Mucosa of gallbladder (tissue), 1 donor: ENCODE measurements around the gene FBF1. TPM values are rescaled to one million over a fixed set of nuclear protein-coding genes. Genes with fewer than 3 reads are reported as not detected.
A peak's percentile ranks its signal among the peaks of the same experiment; 100 is the strongest.

Experiments
- DNase-seq: peaks from one replicate; pipeline ENCODE4 v3.0.0-alpha.2; 2020; ENCODE audit warnings: low spot score
- total RNA-seq: library from RNA; stranded (reverse); gene quantifications from one replicate; pipeline ENCODE4 v1.2.1, GENCODE V29; 2021
- donor health status: DM: no; HTN: no; CAD: no.

The FBF1 gene
- total RNA-seq, 1 donor from 2014 or later, result 28.9 TPM

DNA sequence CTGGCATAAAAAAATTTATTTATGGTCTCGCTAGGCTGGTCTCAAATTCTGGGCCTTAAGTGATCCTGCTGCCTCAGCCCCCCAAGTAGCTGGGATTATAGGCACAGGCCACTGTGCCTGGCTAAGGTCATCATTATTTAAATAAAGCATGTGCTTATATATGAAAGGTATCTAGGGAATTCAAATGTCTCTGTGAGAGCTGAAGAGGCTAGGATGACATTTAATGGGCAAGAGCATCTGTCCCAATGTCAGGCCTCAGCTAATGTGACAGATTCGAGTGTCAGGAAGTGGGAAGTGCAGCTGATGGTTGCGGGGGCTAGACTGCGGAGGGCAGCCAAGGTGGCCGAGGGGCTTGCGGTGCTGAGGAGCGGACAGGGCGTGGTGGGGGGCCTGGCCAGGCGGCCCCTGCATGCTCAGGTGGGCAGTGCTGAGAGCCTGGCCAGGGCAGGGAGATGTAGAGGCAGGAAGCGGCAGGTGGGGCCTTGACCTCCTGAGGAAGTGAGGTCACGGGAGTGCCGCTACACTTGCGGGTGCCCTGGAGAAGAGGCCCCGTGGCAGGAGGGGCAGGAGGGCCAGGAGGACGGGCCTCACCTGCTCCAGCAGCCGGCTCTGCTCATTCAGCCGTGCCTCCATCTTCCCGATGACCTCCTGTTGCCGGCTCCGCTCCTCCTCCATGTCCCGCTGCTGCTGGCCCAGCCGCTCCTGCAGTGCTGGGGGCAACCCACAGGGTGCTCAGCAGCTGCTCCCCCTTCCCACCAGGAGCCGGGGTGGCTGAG, 23.5 kb downstream of the FBF1 start:
- no peak for DNase-seq

DNA sequence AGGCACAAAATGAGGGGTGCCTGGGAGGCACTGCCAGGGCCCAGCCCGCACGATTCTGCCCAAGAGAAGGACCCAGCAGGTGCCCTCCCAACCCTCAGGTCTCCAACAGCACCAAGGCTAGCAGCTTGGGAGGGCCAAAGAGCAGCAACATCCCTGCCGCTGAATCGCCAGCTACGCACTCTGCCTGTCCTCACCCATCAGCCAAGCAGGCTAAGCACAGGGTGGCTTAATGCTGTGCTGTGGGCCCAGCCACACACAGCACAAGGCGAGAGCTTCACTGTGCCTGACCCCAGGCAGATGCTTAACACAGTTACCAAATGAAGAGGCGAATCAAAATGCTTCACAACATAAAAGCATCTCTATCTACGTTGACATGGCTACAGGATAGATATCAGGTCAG, 25.6 kb downstream of the FBF1 start:
- no peak for DNase-seq

DNA sequence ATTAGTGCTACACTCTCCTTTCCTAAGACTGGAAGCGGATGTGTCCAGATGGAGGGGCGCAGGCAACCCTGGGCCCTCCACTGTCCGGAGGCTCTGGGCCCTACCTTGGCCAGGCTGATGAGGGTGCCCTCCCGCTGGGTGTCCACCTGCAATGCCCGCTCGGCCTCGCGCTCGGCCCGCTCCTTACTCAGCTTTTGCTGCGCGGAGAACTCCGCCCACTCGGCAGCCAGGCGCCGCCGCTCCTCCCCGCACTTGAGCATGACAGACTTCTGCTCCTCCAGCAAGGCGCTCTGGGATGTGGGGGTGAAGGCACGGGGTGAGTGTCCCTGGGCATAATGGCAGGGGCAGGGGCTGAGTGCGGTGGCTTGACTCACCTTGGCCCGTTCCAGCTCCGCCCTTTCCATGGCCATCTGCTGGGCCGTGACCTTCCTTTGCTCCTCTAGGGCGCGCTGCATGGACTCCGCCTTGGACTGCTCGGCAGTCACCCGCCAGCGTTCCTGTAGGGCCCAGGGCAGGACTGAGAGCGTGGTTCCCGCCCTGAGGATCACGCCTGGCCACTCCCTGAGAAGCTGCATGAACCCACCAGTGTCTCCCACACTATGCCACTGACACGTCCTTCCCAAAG, 26.1 kb downstream of the FBF1 start:
- no peak for DNase-seq

DNA sequence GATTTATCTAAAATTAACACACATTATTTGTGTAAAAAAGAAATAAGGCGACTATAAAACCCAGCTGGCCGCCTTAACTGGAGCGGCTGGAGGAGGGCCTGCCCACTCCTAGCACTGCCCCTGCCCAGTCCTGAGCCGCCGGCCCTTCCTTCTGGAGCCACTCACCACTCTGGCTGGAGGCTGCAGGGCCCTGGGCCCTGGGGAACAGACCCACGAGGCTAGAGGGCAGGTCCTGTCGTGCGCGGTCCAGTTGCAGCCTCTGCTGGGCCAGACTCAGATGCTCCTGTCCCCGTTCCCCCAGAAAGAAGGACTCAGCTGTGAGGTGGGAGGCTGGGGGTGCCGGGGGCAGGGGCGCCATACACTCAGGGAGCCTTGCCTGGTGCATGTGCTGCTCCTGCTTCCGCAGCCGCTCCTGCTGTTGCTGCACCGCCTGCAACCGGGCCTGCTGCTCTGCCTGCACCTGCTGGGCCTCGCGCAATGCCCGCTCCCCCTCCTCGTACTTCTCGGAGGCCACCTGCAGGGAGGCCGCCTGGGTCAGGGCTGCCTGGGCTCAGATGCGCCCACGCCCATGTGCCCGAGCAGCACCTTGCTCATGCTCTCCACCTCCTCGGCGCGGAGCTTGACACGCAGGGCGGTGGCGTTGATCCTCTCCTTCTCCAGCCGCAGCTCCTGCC, 27.2 kb downstream of the FBF1 start:
- DNase-seq, result no peak

DNA sequence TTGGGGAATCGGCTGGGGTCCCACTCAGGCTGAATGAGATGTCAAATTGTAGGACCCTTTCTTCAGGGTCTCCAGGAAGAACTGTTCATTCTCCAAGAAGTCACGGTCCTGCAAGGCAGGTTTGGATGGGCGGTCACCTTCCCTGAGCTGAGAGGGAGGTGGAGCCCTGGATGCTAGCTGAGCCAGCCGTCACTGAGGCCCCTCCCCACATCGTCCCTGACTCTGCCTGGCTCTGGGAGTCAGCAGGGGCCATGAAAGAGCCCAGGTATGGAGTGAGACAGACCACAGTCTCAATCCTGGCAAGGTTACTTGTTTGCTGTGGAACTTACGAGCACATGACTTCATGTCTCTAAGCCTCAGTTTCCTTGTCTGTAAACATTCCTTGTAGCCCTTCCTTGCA, 30.1 kb downstream of the FBF1 start:
- DNase-seq, result no peak

DNA sequence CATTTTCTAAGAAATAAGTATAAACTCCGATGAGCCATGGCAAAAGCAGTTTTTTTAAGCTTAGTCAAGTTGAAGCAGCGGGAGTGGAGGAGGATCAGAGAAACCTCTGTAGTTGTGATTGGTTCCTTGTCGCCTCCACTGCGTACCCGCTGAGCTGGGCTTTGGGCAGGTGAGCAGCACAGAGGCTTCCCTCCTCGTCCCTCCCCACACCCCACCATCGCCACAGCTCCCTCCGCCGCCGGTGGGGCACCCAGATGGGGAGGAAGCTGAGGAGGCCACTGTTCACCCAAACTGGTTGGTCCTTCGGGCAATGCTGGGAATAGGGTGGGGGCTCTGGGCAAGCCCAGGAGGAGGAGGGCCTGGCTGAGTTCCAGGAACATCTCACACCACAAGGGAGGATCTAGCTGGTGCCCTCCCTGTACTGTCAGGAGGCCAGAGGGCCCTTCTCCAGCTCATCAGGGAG, 31.0 kb downstream of the FBF1 start:
- no peak for DNase-seq

DNA sequence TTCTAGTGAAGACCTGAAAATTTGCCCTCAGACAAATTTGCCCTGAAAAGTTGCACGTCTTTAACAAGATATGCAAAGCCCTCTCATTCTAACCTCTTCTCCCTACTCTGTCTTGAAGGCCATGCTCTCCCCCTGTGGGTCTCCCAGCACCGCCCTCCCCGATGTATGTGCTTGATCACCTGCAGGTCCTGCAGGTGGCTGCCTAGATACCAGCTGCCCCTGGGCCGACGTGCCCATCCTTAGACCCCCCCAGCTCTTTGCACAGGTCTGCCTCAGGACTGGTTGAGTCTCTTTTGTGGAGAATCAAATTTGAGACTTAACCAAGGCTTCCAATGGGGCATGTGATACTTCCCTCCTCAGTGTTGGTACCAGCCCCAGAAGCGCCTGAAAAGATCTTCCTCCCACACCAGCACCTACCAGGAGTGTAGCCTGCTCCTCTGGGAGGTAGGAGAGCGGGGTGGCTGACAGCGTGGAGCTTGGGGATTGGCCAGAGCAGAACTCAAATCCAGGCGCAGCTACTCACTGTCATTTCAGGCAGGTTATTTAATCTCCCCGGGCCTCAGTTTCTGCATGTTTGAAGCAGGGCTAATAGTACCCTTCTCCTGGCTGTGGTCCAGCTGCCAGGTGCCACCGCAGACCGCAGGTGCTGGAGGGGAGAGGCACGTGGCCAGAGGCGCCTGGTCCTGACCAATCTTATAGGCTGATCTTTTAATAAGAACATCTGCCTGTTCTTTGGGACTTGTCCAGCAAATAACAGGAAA, 31.6 kb downstream of the FBF1 start:
- no peak for DNase-seq

DNA sequence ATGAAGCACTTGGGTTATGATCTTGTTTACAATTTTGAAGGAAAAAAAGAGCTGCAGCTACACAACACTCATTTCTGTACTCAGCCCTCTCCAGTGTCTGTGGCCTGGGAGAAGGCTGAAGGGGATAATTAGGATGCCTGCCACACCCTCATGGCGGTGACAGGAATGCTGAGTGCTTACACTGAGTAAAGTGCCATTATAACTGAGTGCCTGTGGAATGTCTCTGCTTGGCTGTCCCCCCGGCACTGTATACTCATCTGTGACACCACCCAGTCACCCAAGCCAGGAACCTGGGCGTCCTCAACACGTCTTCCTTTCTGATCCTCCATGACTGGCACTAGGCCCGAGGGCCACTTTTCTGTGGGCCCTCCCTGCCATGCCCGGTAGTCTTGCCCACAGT, 32.6 kb downstream of the FBF1 start:
- no peak for DNase-seq

DNA sequence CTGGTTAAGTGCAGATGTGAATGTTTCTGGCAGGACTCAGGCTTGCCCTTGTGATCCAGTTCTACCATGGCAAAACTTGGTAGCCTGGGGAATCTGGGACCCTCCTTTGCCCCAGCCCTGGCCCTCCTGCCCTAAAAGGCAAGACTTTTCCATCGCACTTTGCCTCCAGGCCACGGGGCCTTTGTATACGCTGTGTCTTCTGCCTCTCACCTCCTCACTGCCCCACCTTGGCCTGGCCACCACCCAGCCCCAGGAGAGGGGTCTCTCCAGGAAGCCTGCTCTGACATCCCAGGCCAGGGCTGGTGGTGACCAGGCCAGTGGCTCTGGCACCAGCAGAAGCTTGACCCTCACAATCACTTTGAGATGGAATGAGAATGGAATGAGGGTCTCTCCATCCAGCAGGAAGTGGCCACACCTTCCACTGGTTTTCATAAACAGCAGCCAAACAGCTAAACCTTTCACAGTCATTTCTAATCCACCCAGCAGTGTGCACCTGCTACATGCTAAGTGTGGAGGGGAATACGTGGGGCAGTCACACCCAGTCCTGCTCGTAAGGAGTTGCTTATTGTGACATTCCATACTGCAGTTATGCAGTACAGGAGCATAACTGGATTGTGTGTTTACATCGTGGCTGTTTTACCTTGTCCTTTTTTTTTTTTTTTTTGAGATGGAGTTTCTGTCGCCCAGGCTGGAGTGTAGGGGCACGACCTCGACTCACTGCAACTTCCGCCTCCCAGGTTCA, 34.5 kb downstream of the FBF1 start:
- DNase-seq, result no peak

DNA sequence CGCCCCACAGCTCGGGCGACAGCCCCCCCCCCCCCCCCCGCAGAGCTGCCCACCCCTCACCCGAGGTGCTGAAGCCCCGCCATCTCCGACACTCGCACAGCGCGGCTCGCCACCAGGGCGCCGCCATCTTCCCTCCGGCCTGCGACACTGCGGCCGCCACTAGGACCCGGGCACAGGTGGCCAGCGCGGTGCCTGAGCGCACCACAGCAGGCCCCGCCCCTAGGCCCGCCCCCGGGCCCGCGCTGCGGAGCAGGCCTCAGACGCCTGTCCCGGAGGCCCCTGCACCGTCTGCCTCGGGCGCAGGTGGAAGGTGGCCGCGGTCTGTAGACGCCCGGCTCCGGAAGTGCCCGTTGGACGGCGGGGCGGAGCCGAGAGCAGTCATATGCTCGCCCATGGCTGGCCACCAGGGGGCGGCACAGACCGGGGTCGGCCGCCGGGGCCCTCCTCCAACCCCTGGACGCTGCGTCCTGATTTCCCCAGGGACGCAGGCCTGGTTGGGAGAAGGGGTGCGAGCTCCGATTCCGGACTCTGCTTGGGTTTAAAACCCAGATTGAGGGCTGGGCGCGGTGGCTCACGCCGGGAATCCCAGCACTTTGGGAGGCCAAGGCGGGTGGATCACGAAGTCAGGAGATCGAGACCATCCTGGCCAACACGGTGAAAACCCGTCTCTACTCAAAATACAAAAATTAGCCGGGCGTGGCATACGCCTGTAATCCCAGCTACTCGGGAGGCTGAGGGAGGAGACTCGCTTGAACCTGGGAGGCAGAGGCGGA, 35.9 kb downstream of the FBF1 start, which contains the start of gene MRPL38:
MRPL38 (minus strand) TSS at position 136 of the 773 bp plus-strand sequence; CDS start at position 127, 9 bp downstream.
- DNase-seq, result peak; percentile 95

DNA sequence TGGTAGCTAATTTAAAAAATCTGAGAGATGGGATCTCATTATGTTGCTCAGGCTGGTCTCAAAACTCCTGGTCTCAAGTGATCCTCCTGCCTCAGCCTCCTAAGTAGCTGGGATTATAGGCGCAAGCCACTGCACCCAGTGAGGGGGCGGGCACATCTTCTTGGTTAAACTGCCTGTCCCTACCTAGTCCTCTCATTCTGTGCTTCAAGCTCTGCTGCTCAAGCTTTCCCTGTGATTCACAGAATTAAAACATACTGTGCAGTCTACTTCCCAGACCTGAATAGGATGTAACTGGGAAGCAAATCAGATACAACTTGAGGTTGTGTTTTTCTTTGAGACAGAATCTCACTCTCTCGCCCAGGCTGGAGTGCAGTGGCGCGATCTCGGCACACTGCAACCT, 38.4 kb downstream of the FBF1 start:
- no peak for DNase-seq

DNA sequence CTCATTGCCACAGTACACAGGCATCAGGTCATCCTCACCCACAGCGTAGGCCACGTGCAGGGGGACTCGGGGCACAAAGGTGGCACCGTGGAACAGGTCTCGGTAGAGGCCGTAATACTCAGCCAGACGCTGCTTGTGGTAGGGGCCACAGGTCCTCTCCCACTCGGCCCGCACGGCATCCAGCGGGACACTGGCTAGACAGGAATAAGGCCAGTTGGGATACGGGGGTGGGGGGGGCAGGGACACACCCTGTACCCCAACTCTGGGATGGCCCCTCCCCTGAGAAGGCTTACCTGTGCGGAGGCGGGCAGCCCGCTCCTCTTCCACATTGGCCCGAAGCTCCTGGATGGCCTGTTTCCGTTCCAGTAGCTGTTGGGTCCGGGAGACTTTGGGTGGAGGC, 39.1 kb downstream of the FBF1 start:
- no peak for DNase-seq

DNA sequence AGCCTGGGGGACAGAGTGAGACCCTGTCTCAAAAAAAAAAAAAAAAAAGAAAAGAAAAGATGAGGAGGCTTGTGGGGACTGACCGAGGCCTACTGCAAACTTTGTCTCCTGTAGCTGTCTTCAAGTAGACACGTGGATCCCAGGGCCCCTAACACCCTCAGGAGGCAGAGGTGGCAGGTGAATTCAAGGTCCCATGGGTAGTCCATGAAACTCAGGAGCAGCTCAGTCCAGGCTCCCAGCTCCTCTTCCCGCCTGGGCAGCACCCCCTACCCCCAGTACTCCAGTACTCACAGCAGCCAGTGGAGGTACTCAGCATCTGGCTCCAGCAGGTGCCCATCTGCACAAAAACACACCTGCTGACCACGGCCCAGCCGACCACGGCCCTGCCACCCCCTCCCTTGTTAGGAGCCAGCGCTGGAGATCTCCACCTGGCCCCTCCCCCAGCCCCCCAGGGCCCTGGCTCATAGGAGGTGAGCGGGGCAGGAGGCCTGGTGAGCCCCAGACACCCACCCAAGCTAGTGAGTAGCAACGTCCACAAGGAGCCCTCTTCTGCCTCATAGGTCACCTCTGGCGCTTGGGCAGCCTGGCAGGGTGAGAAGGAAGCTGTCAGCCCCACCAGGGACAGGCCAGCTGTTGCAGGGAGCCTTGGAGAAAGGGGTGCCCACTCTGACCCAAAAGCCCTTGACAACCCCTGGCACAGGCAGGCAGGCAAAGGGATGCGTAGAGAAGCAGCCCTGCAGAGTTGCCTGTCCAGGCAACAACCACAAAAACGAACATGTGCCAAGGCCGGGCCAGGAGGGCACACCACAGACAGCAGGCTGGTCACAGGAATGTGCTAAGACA, 39.9 kb downstream of the FBF1 start:
- DNase-seq, result no peak

DNA sequence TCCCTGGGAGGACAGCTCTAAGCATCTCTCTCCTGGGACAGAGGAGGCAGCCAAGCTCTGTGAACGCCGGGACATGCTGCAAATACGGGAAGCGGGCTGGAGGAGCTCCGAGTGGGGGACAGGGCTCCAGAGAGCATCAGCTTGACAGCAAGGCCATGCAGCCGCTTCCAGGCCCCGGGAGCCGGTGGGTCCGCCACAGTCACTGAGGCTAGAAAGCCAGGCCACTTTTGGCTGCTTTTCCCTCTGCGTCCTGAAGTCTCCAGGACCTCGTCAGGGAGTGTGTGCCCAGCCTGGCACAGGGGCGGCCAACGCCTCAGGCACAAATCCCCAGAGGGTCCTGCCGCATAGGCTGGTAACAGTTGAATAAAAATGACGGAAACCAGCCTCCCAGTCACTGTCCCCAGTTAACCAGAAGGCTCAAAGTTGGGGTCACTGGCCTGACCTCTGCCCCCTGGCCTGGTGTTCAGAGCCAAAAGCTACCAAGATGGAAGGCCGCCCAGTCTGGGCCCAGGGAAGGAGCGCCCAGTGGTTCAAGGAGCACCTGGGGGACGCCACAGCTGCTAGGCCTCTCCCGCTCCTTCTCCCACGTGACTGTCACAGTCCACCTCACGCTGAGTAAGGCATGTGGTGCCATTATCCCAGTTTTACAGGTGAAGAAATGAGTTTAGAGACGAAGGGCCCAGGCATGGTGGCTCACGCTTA, 40.9 kb downstream of the FBF1 start:
- no peak for DNase-seq

DNA sequence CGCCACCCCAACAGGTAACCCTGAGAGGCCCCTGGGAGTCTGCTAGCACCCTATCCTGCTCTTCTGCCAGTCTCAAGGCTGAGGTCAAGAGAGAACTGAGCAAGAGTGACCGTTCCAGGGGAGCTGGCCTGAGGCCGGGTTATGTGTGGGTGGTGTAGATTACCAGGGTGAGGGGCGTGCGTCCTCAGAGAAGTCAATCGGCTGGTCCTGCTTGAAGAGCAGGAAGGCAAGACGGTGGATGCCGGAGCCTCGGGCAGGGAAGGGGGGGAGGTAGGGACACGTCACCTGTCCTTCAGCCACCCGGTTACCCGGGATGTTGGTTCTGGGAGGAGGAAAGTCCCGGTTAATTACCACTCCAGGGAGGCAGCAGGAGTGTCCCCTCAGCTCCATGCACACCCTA, 41.5 kb downstream of the FBF1 start:
- DNase-seq, result no peak

DNA sequence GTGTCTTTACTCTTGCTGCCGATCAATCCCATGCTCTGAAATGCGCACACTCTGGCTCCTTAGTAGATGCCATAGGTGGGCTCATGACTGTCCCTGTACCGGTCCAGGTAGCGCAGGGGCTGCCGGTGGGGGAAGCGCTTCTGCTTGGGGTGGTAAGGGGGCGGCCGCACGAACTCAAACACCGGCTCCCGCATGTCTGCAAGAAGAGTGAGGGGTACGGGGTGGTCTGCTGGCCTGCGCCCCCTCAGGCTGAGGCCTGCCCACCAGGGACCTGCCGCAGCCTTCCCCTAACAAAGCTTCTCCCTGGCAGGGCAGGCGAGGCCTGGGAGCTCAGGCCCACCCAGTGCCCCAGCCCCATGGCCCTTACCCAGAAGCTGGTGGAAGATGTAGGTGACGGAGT, 42.1 kb downstream of the FBF1 start:
- DNase-seq, result no peak

DNA sequence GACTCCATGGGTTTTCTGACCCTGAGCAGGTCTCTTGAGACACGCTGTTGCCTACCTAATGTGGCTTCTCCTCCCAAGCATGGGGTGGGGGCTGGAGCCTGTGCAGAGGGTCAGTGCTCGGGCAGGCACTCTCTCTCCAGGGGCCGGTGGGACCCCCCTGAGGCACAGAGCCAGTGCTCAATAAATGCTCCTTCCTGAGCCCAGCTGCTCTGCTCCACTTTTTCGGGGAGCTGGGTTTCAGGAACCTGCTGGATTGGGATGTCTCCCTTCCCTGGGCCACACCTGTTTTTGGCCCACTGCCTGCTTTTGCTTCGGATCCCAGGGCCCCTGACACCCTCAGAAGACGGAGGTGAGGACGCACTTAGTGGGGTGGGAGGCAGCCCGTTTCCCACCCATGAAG, 42.8 kb downstream of the FBF1 start:
- no peak for DNase-seq

DNA sequence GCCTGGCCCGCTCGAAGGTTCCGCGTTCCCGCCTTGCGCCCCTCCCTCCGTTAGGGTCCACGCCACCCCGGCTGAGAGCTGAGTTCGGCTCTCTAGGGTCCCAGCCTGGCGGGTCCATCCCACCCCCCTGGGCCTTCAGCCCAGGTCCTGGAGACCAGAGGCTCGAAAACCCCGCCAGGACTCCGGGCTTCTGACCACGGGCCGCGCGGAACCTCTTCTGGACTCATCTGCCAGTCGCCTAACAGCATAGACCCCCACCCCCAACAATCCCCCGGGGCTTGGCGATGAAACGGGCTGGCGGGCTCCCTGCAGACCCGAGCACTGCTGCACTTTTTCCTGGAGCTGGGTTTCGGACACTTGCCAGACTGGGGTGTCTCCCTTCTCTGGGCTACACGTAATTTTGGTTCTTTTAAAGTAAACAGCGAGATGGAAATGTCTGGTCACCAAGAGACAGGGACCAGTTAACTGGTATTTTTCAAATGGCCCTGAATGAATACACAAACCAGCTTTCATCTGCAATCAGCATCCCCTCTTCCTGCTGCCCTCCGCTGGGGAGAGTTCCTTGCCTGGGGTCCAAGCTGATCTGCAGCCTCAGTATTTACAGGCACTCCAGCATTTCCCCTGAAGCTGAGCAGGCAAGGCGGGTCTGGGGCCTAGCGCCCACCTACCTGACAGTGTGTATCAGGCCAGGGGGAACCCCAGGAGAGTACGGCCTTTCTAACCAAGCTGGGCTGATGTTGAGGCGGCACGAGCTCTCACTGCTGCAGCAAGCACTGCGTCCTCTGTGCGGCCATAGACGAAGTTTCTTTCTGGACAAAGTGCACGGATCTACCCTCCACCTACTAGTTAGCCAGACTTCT, 43.5 kb downstream of the FBF1 start:
- no peak for DNase-seq
